ENCODE measurements around the gene ZNF627.

DNA sequence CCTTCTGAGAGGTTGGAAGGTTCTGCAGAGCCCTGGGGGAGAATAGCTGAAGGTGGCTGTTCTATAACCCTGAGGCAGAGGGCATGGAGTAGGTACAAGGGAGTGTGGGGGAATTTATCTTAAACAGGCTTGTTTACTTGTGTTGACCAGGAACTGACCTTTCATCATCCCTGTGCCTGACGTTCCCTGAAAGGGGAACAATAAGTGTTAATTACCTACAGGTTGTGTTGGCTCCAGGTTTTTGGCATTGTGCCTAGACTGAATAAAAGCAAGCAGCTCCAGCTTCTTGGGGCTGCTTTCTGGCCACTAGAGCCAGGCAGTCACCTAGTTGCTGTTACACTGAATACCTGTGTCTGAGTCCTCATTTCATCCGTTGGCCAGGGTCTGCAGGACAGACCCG, 60.0 kb downstream of the ZNF627 start:
- TF ChIP-seq TAF1 (IDR thresholded peaks at IDR 0.05; ENCODE audit: low read depth, low read length) (no peak), EZH2 (IDR thresholded peaks at IDR 0.05; ENCODE audit: low read depth, low read length, severe bottlenecking) (no peak), TCF12 (IDR thresholded peaks at IDR 0.05; ENCODE audit: low read depth, low read length) (no peak), KDM1A (IDR thresholded peaks at IDR 0.05; ENCODE audit: borderline replicate concordance, low read length) (no peak), SUZ12 (IDR thresholded peaks at IDR 0.05; ENCODE audit: low read length) (no peak), CTCF (IDR thresholded peaks at IDR 0.05; ENCODE audit: control extremely low read depth in 1 of 3, insufficient read depth in 1 of 3, low read depth in 1 of 3, low read length in 3 of 3) (no peak), EP300 (IDR thresholded peaks at IDR 0.05; ENCODE audit: borderline replicate concordance in 1 of 2, low read depth in 2 of 2, low read length in 2 of 2) (no peak), POLR2AphosphoS5 (IDR thresholded peaks at IDR 0.05; ENCODE audit: low read depth, low read length) (no peak)
